Psoas muscle (tissue), 8 donors: Measurements from ENCODE around the gene ZMAT5. TPM values are rescaled to one million over a fixed set of nuclear protein-coding genes. Genes with fewer than 3 reads are reported as not detected.
A peak's percentile ranks its signal among the peaks of the same experiment; 100 is the strongest.

Experiments used
- ATAC-seq, 4 donors: fragments of 200-7000 bp; cut with Tn5 transposase; one replicate each; pipeline ENCODE4 v1.9.1; 2020; ENCODE audit warnings: moderate library complexity in 3 of 4, mild to moderate bottlenecking in 2 of 4
- DNase-seq, 2 donors: peaks; one replicate each; pipeline ENCODE4 v3.0.0-alpha.2; 2020
- H3K27ac ChIP-seq: fragments of 200-600 bp; one replicate; pipeline ENCODE4 v1.8.0; 2022
- H3K27me3 ChIP-seq, 3 donors: fragments of 200-600 bp in 1 of 3; one replicate each; pipeline versions ENCODE4 v1.6.1 to v1.8.0; 2013 to 2022; ENCODE audit warnings: low read length in 2 of 3, mild to moderate bottlenecking in 2 of 3, moderate library complexity in 1 of 3; ENCODE audit not compliant: insufficient read depth in 3 of 3
- H3K36me3 ChIP-seq, 2 donors: fragments of 200-600 bp in 1 of 2; one replicate each; pipeline versions ENCODE4 v1.6.1 to v1.8.0; 2013 to 2022; ENCODE audit warnings: low read depth in 1 of 2, mild to moderate bottlenecking in 1 of 2, moderate library complexity in 1 of 2; ENCODE audit not compliant: insufficient read depth in 1 of 2
- H3K4me1 ChIP-seq: fragments of 200-600 bp; one replicate; pipeline ENCODE4 v1.8.0; 2022
- H3K4me3 ChIP-seq: fragments of 200-600 bp; one replicate; pipeline ENCODE4 v1.8.0; 2022; ENCODE audit warnings: mild to moderate bottlenecking
- H3K9me3 ChIP-seq: fragments of 200-600 bp; one replicate; pipeline ENCODE4 v1.8.0; 2022
- CTCF ChIP-seq: fragments of 200-600 bp; IDR thresholded peaks from one replicate; pipeline ENCODE4 v1.8.0; 2022; ENCODE audit warnings: antibody characterized with exemption
- WGBS, 3 donors: extraction: QIAGEN DNeasy Blood & Tissue Kit; methylation state at CpG; one replicate each; pipeline versions ENCODE4 v1.1.6 to v1.1.7; 2013; 5-methylcytosine and 5-hydroxymethylcytosine counted together
- intact Hi-C, 2 donors: fragments of 100-400 bp; cut with DNase I; formaldehyde crosslinking; loops; one replicate each; pipeline versions ENCODE4 v1.11.0 to v1.14.2; 2022
- polyA plus RNA-seq, 3 donors: library from polyadenylated mRNA; stranded (reverse); fragments of 200-250 nt; gene quantifications; one replicate each; pipeline ENCODE4 v1.2.3, GENCODE V29; 2013
- total RNA-seq, 4 donors: library from RNA; stranded (reverse); fragmentation: NEBNext Ultra II Directional in 2 of 4; extraction: Animal tissue kit (Norgen Biotek cat#: 25700) in 2 of 4; gene quantifications; one replicate each; pipeline versions ENCODE4 v1.2.1 to v1.2.4, GENCODE V29; 2021 to 2023
- donor health status: healthy with polysubstance abuse.
- donor health status: DM: no; HTN: no; CAD: no; lungs with moderate emphysema.
- donor health status: Bipolar disorder and iron deficiency.
- donor health status: healthy.
- donor health status: DM: yes; HTN: yes; CAD: no.
- donor health status: DM: no; HTN: no; CAD: no.
- donor health status: DM: no; HTN: no; CAD: no.
- donor health status: DM: yes; HTN: yes; CAD: no.

Gene ZMAT5
- total and polyA plus RNA-seq, 7 donors: 12.1 to 46.1 (median 27.6) TPM

GRCh38 chr22:29691636-29692326 lies 75.0 kb downstream of the ZMAT5 start:
- Histone ChIP-seq H3K27me3 (no peaks in the 10 kb centered on the region), H3K4me1 (peaks cover 14% of the 10 kb centered on the region), H3K9me3 (no peaks in the 10 kb centered on the region), H3K4me3 (no peak overlapping the region), H3K27ac (no peak overlapping the region), H3K36me3 (peaks cover 0 to 29% of the 10 kb centered on the region in 2 donors)
- WGBS, 3 donors: 84 to 89% (median 88%) methylated on average over 12 to 13 of the region's 13 CpGs
- DNase-seq (no peak), ATAC-seq (no peak)
- TF ChIP-seq CTCF: no peak
- intact Hi-C loops: loop anchor here (2.0 to 5.0 kb wide), 3 partner anchors 311 to 396 kb away; no protein-coding TSS in a partner anchor

- TF ChIP-seq CTCF: no peak
- ATAC-seq (peak in 2 of 4 donors; percentile 12 to 54), DNase-seq (no peak)
- Histone ChIP-seq H3K27ac (peak overlapping the region; percentile 4), H3K4me1 (peaks cover 12% of the 10 kb centered on the region), H3K36me3 (peaks cover 0 to 38% of the 10 kb centered on the region in 2 donors), H3K4me3 (no peak overlapping the region), H3K27me3 (no peaks in the 10 kb centered on the region), H3K9me3 (no peaks in the 10 kb centered on the region)
- intact Hi-C loops: loop anchor here (2.0 to 5.0 kb wide), 3 partner anchors 312 to 397 kb away; no protein-coding TSS in a partner anchor
- 44 to 63% (median 49%) methylated on average over 9 of the region's 9 CpGs for WGBS, 3 donors
Observed at GRCh38 chr22:29690476-29690875, 76.3 kb downstream of the ZMAT5 start.

- Histone ChIP-seq H3K4me3 (no peak overlapping the region), H3K36me3 (peaks cover 0 to 40% of the 10 kb centered on the region in 2 donors), H3K27ac (no peak overlapping the region), H3K4me1 (peaks cover 9% of the 10 kb centered on the region), H3K27me3 (no peaks in the 10 kb centered on the region), H3K9me3 (no peaks in the 10 kb centered on the region)
- TF ChIP-seq CTCF: peak; percentile 79
- intact Hi-C loops: loop anchor here (2.0 to 5.0 kb wide), 3 partner anchors 312 to 397 kb away; no protein-coding TSS in a partner anchor
- DNase-seq: peak; percentile 67 to 82
- 15 to 22% (median 21%) methylated on average over 8 of the region's 8 CpGs for WGBS, 3 donors
- ATAC-seq: peak; percentile 77 to 90 (median 86)
Observed at GRCh38 chr22:29689880-29690213, 77.0 kb downstream of the ZMAT5 start.

GRCh38 chr22:29689206-29689879 lies 77.5 kb downstream of the ZMAT5 start:
- TF ChIP-seq CTCF: no peak
- Histone ChIP-seq H3K4me1 (peaks cover 9% of the 10 kb centered on the region), H3K9me3 (no peaks in the 10 kb centered on the region), H3K27ac (no peak overlapping the region), H3K27me3 (no peaks in the 10 kb centered on the region), H3K36me3 (peaks cover 0 to 44% of the 10 kb centered on the region in 2 donors), H3K4me3 (no peak overlapping the region)
- WGBS, 3 donors: 45 to 69% (median 65%) methylated on average over 5 of the region's 5 CpGs
- no peak for DNase-seq
- peak in 1 of 4 donors; percentile 18 for ATAC-seq
- intact Hi-C loops: no loop called here
